GM12878 (cell line): ENCODE results near the gene RIT2.

Experiments used
- ATF3 ChIP-seq: IDR thresholded peaks from 2 replicates; pipeline ENCODE4 v1.6.1; 2011; ENCODE audit warnings: low read depth, mild to moderate bottlenecking, low read length, moderate library complexity, borderline replicate concordance; ENCODE audit errors: extremely low read depth
- CEBPB ChIP-seq, 2 experiments: fragments of 150-350 bp in 1 of 2; IDR thresholded peaks; 2 replicates each; pipeline ENCODE4 v1.6.1; 2012 to 2014; ENCODE audit warnings: low read depth in 2 of 2, low read length in 2 of 2, borderline replicate concordance in 1 of 2, inconsistent platforms in 1 of 2
- CEBPZ ChIP-seq: fragments of 150-350 bp; IDR thresholded peaks from 2 replicates; pipeline ENCODE4 v1.6.1; 2016; ENCODE audit warnings: low read depth, low read length
- EZH2 ChIP-seq: IDR thresholded peaks from 2 replicates; pipeline ENCODE4 v1.6.1; 2012; ENCODE audit warnings: low read depth, mild to moderate bottlenecking, control low read depth, inconsistent platforms, low read length, borderline replicate concordance; ENCODE audit not compliant: control insufficient read depth
- HCFC1 ChIP-seq: fragments of 150-350 bp; IDR thresholded peaks from 2 replicates; pipeline ENCODE4 v1.6.1; 2014; ENCODE audit warnings: low read length
- LARP7 ChIP-seq: fragments of 450-650 bp; IDR thresholded peaks from 2 replicates; pipeline ENCODE4 v1.6.1; 2017; ENCODE audit warnings: mild to moderate bottlenecking
- NRF1 ChIP-seq: conservative IDR thresholded peaks from 2 replicates; pipeline ENCODE4 v1.6.1; 2011; ENCODE audit warnings: mild to moderate bottlenecking, low read depth, low read length, improper control_type of control experiment
- REST ChIP-seq: IDR thresholded peaks from 2 replicates; pipeline ENCODE4 v1.6.1; 2012; ENCODE audit warnings: mild to moderate bottlenecking, low read depth, low read length
- RUNX3 ChIP-seq: IDR thresholded peaks from 2 replicates; pipeline ENCODE4 v1.6.1; 2012; ENCODE audit warnings: low read length, inconsistent platforms
- SKIL ChIP-seq: fragments of 450-650 bp; IDR thresholded peaks from 2 replicates; pipeline ENCODE4 v1.6.1; 2017; ENCODE audit warnings: mild to moderate bottlenecking, low read depth, inconsistent platforms; ENCODE audit not compliant: poor library complexity, severe bottlenecking
- TF ChIP-seq, protein P1 (sequence below), 3 experiments: IDR thresholded peaks in 2 of 3; conservative IDR thresholded peaks in 1 of 3; 2 replicates each; pipeline ENCODE4 v1.5.1; 2011; ENCODE audit warnings: low read depth in 3 of 3, low read length in 3 of 3, mild to moderate bottlenecking in 3 of 3, control low read depth in 2 of 3, moderate library complexity in 2 of 3, inconsistent platforms in 1 of 3, mixed read lengths in 1 of 3; ENCODE audit not compliant: control insufficient read depth in 2 of 3, insufficient read depth in 1 of 3; ENCODE audit errors: extremely low read depth in 1 of 3
- TF ChIP-seq, protein P2 (sequence below): IDR thresholded peaks from 2 replicates; pipeline ENCODE4 v1.6.1; 2011; ENCODE audit warnings: borderline replicate concordance, low read depth, mild to moderate bottlenecking, moderate library complexity, low read length; ENCODE audit not compliant: insufficient read depth, poor library complexity, severe bottlenecking

GRCh38 chr18:43079422-43079821 lies 36.1 kb downstream of the RIT2 start:
- TF ChIP-seq CEBPZ (no peak), NRF1 (no peak), ATF3 (no peak), HCFC1 (no peak), RUNX3 (no peak), REST (no peak), SKIL (no peak), LARP7 (no peak), EZH2 (no peak), CEBPB (IDR thresholded peaks at IDR 0.05; ENCODE audit: borderline replicate concordance in 1 of 2, low read depth in 2 of 2, low read length in 2 of 2) (no peak)
- TF ChIP-seq, protein P1, sequence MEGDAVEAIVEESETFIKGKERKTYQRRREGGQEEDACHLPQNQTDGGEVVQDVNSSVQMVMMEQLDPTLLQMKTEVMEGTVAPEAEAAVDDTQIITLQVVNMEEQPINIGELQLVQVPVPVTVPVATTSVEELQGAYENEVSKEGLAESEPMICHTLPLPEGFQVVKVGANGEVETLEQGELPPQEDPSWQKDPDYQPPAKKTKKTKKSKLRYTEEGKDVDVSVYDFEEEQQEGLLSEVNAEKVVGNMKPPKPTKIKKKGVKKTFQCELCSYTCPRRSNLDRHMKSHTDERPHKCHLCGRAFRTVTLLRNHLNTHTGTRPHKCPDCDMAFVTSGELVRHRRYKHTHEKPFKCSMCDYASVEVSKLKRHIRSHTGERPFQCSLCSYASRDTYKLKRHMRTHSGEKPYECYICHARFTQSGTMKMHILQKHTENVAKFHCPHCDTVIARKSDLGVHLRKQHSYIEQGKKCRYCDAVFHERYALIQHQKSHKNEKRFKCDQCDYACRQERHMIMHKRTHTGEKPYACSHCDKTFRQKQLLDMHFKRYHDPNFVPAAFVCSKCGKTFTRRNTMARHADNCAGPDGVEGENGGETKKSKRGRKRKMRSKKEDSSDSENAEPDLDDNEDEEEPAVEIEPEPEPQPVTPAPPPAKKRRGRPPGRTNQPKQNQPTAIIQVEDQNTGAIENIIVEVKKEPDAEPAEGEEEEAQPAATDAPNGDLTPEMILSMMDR (IDR thresholded peaks at IDR 0.05 in 2 of 3, conservative IDR thresholded peaks at IDR 0.05 in 1 of 3; ENCODE audit: control insufficient read depth in 2 of 3, extremely low read depth in 1 of 3, insufficient read depth in 1 of 3, low read depth in 3 of 3, low read length in 3 of 3) = no peak
- TF ChIP-seq, protein P2, sequence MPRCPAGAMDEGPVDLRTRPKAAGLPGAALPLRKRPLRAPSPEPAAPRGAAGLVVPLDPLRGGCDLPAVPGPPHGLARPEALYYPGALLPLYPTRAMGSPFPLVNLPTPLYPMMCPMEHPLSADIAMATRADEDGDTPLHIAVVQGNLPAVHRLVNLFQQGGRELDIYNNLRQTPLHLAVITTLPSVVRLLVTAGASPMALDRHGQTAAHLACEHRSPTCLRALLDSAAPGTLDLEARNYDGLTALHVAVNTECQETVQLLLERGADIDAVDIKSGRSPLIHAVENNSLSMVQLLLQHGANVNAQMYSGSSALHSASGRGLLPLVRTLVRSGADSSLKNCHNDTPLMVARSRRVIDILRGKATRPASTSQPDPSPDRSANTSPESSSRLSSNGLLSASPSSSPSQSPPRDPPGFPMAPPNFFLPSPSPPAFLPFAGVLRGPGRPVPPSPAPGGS = no peak
